Esophagus muscularis mucosa (tissue), 3 donors: ENCODE data around the gene PRKAR1B.

Experiments used
- CTCF ChIP-seq, 3 experiments: fragments of 200-600 bp in 2 of 3; fragments of 450-650 bp in 1 of 3; sonication (generic) in 2 of 3; IDR thresholded peaks; one replicate each; pipeline ENCODE4 v1.5.1; 2017 to 2019; ENCODE audit warnings: antibody characterized with exemption in 3 of 3, mild to moderate bottlenecking in 2 of 3, moderate library complexity in 1 of 3
- POLR2A ChIP-seq: fragments of 450-650 bp; IDR thresholded peaks from one replicate; pipeline ENCODE4 v1.6.1; 2017; ENCODE audit warnings: antibody characterized with exemption, moderate library complexity, mild to moderate bottlenecking, low read depth

GRCh38 chr7:650339-651031, 76.6 kb downstream of the PRKAR1B start:
- TF ChIP-seq CTCF (IDR thresholded peaks at IDR 0.05) (no peak), POLR2A (no peak)
